Left renal cortex interstitium (tissue), 4 donors: ENCODE measurements around the gene MPDU1. TPM values are rescaled to one million over a fixed set of nuclear protein-coding genes. Genes with fewer than 3 reads are reported as not detected.
A peak's percentile ranks its signal among the peaks of the same experiment; 100 is the strongest.

Experiments
- DNase-seq, 4 donors: peaks; one replicate each; pipeline ENCODE4 v3.0.0-alpha.2; 2013; ENCODE audit warnings: low read depth in 4 of 4, low spot score in 2 of 4, missing footprints in 1 of 4
- polyA plus RNA-seq, 4 donors: library from polyadenylated mRNA; unstranded; fragments of 120-200 nt; gene quantifications; one replicate each; pipeline ENCODE4 v1.2.1, GENCODE V29; 2013; ENCODE audit not compliant: insufficient read length in 4 of 4

The MPDU1 gene
- polyA plus RNA-seq, 4 donors: 102 to 125 (median 121) TPM

GRCh38 chr17:7560172-7561027, 23.3 kb upstream of the MPDU1 start:
- no peak for DNase-seq

GRCh38 chr17:7561028-7561575, 22.6 kb upstream of the MPDU1 start:
- peak in 3 of 4 donors; percentile 69 to 84 (median 70) for DNase-seq

- peak in 3 of 4 donors; percentile 76 to 84 (median 80) for DNase-seq
Measured at GRCh38 chr17:7561589-7562207, 22.0 kb upstream of the MPDU1 start, which contains the start of gene SENP3. SENP3 (plus strand) TSS chr17:7561919; CDS start chr17:7563077, 1,158 bp downstream.

GRCh38 chr17:7562208-7562605, 21.4 kb upstream of the MPDU1 start:
- no peak for DNase-seq

- DNase-seq: no peak
Measured at GRCh38 chr17:7563115-7563869, 20.4 kb upstream of the MPDU1 start.

GRCh38 chr17:7569571-7569970, 14.1 kb upstream of the MPDU1 start:
- no peak for DNase-seq

GRCh38 chr17:7570351-7570750, 13.3 kb upstream of the MPDU1 start:
- no peak for DNase-seq

- DNase-seq: no peak
Measured at GRCh38 chr17:7572338-7572587, 11.4 kb upstream of the MPDU1 start.

- peak; percentile 90 to 99 (median 96) for DNase-seq
Measured at GRCh38 chr17:7572588-7573323, 10.9 kb upstream of the MPDU1 start.

GRCh38 chr17:7573324-7574080, 10.2 kb upstream of the MPDU1 start:
- DNase-seq: peak in 3 of 4 donors; percentile 78 to 83 (median 79)

- no peak for DNase-seq
Measured at GRCh38 chr17:7574176-7574953, 9.3 kb upstream of the MPDU1 start.

- DNase-seq: no peak
Measured at GRCh38 chr17:7575481-7575883, 8.2 kb upstream of the MPDU1 start.

GRCh38 chr17:7575959-7576358, 7.7 kb upstream of the MPDU1 start:
- no peak for DNase-seq

- no peak for DNase-seq
Measured at GRCh38 chr17:7576432-7576937, 7.2 kb upstream of the MPDU1 start.

- no peak for DNase-seq
Measured at GRCh38 chr17:7577327-7578199, 6.1 kb upstream of the MPDU1 start.

- DNase-seq: no peak
Measured at GRCh38 chr17:7579001-7579833, 4.4 kb upstream of the MPDU1 start, which contains the start of gene CD68. CD68 (plus strand) TSS chr17:7579638; CDS start chr17:7579678, 40 bp downstream.
